AML-193 (cell line): ENCODE results near the gene BBC3.
"Not testable (repeated sequence)": the region's sequence is repeated elsewhere in the genome, so short reads cannot be mapped to it uniquely, and the experiment has no call there.

Experiments
- DNase-seq, 2 experiments: peaks; one replicate each; lab custom pipeline; 2025; lab: John Stamatoyannopoulos, UW

BBC3 gene

DNA sequence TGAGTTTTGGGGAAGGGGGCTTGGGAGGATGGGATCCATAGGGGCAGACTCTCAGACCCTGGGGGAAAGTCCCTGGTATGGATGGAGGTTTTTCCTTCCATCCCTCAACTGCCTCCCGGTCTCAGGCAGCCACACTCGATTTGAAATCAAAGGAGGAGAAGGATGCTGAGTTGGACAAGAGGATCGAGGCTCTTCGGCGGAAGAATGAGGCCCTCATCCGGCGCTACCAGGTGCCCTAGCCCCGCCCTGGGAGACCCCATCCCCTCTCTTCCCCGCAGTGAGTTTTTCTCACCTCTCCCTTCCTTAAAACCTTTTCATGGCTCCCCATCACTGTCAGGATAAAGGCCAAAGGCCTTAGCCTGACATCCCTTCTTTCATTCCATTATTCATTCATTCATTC is 27.4 kb upstream of the BBC3 start:
- no peak for DNase-seq

DNA sequence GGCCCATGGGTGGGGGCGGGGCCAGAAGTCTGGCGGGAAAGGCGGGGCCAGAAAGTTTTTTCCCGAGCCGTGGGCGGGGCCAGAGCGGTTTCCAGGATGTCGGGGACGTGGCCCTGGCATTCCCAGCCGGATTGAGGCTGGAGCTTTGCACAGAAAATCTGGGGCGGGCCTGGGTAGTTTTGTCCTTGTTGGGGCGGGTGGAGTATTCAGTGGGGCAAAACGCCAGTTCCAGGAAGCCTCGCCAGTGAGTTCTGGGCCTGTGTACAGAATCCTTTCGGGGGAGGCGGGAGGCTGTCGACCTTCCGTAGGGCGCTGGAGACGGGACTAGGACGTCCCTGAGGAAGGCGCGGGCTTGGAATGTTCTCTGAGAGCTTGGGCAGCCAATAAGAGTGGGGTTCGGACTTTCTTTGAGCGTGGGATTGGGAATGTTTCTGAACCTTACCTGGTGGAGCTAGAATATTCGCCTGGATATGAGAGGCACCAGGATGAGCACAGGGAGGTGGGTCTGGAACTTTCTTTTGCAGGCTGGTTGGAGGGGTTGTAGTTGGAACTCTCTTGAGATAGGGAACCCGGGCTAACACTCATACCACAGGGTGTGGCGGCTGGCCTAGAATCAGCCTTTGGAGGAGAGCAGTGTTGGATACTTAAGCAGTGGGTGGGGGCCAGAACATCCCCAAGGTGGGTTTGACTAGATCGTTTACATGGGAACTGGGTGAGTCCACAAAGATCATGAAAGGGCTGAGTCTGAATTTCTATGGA is 26.6 kb upstream of the BBC3 start:
- DNase-seq: peak in 1 of 2 experiments; percentile 52

DNA sequence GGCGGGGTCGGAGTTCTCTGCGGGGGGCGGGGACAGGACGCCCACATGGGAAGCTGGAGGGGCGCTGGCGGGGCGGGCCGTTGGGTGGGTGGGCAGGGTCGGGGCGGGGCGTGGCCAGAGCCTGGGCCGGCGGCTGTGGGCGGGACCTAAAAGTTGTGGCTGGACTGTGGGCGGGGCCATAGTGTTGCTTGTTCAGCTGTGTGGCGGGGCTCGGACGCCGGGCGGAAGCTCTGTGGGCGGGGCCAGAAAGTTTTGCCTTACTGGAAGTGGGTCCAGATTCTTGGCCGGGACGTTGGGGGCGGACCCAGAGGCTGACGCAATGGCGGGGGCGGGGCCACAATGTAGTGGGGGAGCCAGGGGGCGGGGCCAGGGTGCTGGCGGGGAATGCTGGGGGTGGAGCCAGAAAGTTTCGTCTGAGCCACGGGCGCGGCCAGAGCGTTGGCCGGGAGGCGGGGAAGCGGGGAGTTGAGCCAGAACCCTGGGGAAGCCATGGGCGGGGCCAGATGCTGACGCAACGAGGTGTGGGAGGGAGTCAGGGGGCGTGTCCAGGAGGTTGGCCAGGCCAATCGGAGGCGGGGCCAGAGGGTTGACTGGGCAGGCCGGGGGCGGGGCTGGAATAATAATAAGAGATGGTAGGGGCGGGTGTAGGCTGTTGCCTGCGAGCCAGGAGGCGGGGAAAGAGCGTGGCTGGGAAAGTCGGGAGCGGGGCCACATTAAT is 25.9 kb upstream of the BBC3 start:
- peak; percentile 99 for DNase-seq

DNA sequence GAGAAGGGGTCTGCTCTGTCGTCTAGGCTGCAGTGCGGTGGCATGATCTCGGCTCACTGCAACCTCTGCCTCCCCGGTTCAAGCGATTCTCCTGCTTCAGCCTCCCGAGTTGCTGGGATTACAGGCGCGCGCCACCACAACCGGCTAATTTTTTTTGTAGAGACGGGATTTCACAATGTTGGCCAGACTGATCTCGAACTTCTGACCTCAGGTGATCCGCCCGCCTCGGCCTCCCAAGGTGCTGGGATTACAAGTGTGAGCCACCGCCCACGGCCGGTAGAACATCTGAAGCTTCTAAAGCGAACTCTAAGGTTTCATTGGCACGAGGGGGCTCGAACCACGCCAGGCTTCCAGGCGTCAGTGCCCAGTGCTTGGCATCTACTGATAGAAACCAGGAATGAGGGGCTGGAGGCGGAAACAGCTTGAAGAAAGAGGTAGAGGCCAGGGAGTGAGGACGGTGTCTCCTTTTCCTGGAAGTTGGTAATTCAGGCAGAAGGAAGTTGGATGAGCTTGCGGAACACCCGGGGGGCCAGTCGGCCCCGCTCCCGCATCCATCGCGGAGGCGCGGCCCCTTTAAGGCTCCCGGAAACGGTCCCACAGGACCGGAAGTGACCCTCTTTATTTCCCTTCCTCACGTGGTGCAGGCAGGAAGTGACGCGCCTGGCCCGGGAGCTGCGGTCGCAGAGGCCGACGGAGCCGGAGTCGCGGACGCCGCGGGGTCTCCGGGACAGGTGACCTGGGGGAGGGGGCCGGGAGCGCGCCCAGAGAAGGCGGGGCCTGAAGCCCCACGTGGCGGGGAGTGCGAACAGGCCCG is 25.1 kb upstream of the BBC3 start, which contains the start of gene CCDC9:
TSS of gene CCDC9 (plus strand) at position 647 of the 814 bp plus-strand sequence. CDS start 1,876 bp downstream, outside the sequence.
- peak; percentile 79 to 81 for DNase-seq

DNA sequence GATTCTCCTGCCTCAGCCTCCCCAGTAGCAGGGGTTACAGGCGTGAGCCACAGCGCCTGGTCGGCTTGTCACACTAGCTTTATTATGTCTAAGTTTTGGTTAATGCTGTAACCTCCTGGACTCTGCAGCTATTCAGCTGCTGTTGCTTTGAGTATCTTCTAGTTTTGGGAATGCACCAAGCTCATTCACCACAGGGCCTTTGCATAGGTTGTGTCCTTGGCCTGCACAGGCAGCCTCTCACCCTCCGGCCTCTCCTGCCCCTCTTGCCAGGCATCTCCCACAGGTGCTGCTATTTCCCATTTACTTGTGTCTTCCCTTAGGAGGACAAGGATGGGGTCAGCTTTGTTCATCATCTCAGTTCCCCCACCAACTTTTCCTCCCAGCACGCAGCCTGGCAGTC is 23.0 kb upstream of the BBC3 start:
- no peak for DNase-seq

DNA sequence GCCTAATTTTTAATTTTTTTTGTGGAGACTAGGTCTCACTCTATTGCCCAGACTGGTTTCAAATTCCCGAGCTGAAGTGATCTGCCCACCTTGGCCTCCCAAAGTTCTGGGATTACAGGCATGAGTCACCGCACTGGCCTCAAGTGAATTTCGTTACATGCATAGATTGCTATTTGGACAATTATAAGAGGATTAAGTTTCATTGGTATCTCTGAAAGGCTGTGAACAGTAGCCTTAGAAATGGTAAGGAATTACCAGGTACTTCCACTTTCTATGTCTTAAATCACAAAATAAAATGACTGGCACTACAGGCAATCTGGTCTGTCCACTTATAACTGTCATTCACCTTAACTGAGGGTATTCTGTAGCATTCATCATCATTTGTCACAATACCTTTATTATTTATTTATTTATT is 22.5 kb upstream of the BBC3 start:
- DNase-seq: no peak

DNA sequence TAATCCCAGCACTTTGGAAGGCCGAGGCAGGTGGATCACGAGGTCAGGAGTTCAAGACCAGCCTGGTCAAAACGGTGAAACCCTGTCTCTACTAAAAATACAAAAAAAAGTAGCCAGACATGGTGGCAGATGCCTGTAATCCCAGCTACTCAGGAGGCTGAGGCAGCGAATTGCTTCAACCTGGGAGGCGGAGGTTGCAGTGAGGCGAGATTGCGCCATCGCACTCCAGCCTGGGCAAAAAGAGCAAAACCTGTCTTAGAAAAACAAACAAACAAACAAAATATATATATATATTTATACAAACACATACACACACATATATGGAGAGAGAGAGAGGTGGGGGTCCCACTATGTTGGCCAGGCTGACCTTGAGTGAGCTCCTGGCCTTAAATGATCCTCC is 22.0 kb upstream of the BBC3 start:
- not testable (repeated sequence) for DNase-seq

DNA sequence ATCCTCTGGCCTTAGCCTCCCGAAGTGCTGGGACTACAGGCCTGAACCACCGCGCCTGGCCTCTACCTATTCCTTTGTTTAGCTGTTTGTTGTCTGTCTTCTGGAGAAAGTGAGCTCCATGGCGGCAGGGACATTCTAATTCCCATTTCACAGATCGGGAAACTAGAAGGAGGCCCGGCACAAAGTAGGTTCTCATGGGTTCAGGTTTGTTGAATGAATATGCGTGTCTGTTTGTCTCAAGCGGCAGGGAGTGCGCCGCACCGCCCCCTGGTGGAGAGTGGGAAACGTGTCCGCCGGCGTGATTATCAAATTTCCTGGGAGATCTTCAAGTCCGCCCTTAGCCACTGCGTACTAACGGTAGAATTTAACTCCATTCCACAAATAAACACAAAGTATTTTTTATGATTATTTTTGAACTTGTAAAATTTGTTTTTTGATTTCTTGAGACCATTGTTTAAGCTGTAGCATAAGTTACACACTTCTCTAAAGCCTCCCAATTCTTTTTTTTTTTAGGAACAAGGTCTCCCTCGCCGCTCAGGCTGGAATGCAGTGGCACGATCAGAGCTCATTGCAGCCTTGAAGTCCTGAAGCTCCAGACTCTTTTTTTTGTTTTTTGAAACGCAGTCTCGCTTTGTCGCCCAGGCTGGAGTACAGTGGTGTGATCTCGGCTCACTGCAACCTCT is 16.4 kb upstream of the BBC3 start:
- DNase-seq: peak; percentile 37 to 53

DNA sequence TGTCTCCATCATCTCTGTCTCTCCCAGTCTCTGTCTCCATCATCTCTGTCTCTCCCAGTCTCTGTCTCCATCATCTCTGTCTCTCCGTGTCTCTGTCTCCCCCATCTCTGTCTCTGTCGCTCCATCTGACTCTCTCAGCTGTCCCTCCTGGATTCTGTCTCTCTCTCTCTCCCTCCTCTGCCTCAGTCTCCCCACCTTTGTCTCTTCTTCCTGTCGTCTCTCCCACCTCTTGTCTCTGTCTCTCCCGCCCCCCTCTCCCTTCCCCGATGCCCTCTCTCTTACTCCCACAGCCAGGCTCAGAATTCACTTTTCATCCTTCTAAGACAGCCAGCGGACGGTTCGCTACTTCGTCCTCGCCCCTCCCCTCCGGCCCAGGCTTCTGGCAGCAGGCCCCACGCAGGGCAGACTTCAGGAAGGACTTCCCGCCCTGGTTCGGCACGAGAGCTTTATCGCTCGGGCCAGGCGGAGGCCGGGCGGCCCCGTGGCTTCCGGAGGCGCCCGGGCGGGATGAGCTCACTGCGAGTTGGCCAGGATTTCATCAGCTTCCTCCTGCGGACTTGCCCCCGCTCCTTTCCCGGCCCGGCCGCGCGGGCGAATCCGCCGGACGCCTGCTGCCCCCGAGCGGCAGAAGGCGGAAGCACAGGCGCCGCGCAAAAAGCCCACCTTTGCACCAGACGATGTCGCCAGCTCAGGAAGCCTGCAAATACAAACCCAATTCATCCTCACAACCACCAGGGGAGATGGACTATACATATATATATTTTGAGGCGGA is 13.0 kb upstream of the BBC3 start:
- peak; percentile 93 for DNase-seq

DNA sequence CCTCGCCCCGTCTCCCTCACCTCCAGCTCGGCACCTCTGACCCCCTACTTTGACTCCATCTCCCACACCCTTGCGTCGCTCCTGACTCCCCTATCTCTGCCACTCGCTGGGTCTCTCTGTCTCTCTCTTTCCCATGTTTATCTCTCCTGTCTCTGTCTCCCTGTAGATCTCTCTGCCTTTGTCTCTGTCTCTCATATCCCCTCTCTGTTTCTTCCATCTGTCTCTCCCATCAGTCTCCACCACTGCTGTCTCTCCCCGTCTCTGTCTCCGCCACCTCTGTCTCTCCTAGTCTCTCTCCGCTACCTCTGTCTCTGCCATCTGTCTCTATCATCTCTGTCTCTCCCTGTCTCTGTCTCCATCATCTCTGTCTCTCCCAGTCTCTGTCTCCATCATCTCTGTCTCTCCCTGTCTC is 12.4 kb upstream of the BBC3 start:
- no peak for DNase-seq

DNA sequence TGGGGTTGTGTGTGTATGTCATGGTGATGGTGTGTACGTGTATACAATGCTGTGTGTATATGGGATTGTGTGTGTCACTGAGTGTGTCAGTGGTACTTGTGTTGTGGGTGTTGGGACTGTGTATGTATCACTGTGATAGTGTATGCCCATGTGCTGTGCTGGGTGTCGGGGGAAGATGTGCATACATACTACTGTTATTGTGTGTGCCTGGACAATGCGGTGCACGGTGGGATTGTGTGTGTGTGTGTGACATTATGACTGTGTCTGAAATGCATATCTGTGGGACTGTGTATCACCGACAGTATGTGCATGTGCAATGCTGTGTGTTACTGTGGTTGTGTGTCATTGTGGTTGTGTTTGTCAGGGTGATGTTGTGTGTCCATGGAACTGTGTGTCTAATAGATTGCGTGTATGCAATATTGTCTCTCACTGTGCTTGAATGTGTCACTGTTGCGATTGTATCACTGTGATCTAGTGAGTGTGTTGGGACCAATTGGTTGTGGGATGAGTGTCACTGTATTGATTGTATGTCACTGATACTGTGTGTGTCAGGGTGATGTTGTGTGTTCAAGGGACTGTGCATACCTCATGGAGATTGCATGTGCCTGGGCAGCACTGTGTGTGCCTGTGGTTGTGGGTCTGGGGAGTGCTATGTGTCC is 11.0 kb upstream of the BBC3 start:
- DNase-seq: no peak

DNA sequence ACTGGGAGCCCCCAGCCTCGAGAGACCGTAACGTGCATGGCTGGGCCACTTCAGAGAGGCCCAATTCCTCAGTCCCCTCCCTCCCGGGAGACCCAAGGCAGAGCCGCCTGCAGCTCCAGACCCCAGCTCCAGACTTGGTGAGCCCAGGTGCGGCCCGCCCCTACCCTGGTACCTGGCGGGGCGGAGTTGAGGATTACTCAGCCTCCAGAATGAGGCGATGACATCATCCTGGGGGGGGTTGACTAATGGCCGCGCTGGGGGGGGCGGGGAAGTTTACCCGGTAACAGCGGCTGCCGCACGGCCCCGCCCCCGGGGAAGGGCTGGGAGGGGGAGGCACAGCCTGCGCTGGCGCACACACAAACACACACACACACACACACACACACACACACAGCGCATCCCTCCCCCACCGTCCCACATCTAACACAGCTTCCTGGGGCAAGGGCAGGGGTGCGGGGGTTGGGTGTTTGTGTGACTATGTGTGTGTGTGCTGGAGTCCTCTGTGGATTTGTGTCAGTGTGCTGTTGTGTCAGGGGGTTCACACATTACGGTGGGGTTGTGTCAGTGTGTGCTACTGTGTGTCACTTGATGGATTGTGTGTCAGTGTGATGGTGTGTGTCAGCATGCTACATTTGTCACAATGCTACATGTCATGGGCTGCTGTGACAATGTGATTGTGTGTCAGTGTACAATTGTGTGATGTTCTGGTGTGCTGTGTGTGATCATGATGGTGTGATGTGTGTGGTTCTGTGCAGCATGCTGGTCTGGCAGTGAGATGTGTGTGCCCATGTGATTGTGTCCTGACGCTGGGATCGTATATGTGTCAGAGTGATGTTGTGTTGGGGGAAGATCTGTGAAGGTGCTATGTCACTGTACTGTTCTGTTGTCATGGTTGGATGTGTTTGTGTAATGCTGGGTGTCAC is 10.3 kb upstream of the BBC3 start:
- no peak for DNase-seq

DNA sequence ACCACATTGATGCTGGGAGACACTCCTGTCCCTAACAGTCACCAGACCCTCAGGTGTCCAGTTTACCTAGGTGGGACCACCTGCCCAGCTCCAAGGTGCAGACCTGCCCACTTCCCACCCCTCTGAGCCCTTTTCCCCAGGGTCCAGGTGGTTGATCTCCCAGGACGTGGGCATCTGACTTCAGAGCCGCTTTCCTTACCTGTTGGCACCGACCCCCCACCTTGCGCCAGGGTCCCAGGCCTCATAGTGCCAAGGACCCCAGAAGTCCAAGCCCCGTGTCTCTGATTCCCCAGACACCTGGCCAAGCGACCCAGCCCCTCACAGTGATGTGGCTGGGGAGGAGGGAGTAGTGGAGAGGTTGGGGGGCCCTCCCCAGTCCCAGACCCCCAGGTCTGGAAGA is 9.6 kb upstream of the BBC3 start:
- no peak for DNase-seq

DNA sequence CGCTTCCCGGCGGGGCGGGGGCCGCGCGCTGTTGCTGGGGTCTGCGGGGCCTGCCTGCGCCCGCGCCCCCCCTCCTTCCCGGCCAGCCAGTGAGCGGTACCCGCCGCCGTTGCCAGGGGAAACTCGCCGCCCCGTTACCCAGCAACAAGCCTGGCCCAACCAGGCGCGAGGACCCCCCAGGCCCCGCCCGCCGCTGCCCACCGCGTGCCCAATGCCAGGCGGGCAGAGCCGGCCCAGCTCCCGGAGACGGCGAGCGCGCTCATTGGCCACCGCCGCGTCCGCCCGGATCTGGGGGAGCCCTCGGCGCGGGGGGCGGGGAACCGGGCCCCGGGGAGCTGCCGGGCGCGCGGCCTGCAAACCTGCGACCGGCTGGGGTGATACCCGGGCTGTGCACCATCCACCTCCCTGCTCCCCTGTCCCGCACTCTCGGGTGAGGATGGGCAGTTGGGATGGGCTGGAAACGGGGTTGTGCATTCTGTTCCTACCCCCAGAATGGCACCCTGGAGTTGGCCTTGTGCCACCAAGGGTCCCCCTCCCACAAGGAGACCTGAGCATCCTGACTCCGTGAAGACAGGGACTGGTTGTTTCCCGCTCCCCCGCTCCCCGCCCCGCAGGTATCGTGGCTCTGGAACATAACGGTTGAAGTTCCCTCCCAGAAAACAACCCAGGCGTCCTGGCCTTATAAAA is 8.8 kb upstream of the BBC3 start:
- DNase-seq: no peak

DNA sequence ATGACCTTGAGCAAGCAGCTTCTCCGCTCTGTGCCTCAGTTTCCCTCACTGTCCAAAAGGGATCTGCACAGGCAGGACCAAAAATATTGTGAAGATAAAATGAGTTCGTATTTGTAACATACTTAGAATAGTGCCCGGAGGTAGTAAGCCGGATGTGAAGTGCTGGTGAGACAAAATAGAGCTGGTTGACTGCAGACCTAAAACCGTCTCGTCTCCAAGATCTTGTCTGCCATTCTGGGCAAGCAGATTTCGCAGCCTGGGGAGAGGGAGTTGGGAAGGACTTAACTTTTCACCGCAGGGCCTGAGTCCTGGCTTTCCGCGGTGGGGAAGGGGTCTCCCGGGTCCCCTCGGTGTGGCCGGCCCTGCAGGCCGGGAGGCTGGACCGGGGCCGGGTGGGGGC is 8.2 kb upstream of the BBC3 start:
- no peak for DNase-seq

DNA sequence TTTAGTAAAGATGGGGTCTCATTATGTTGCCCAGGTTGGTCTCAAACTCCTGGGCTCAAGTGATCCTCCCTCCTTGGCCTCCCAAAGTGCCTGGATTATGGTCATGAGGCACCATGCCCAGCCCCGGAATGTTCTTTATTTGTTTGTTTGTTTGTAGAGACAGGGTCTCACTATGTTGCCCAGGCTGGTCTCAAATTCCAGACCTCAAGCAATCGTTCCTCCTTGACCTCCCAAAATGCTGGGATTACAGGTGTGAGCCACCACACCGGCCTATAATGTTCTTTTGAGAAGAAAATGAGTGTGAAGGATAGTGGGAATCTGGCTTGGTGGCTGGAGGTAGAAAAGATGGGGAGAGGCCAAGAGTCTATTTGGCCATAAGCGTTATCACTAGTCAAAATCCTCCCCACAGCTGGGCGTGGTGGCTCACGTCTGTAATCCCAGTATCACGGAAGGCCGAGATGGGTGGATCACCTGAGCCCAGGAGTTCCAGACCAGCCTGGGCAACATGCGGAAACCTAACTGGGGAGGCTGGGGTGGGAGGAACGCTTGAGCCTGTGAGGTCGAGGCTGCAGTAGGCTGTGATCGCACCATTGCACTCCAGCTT is 5.2 kb upstream of the BBC3 start:
- DNase-seq: no peak

DNA sequence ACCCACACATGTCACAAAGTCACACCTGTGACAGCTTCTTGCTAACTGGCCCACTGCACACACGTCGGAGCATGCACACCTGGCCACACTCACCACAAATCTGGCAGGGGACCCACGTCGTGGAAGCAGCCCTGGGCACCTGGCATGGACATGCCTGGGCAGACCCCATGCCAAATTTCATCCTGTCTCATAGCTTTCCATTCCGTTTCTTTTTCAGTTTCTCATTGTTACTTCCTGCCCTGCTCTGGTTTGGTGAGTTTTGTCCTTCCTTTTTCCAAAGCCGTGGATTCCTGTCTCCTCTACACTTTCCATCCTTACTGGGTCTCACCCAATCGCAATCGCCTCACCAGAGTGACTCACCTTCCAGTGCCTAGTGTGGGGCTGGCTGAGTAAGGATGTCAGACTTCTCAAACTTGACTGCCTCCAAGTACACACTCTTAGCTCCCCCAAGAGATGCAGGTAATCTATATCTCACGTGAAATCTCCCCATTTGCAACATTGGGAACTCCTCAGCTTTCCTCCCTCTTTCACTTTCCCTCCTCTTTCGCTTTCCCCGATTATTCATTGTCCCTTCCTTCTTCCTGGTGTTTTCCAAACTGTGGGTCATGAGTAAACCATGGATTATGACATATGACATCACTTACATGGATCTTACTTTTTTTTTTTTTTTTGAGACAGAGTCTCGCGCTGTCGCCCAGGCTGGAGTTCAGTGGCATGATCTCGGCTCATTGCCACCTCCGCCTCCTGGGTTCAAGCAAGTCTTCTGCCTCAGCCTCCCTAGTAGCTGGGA is 1.6 kb upstream of the BBC3 start:
- DNase-seq: no peak
